Loucy (cell line): ENCODE results near the gene NRXN3.

Experiments
- EZH2phosphoT487 ChIP-seq: fragments of 200-600 bp; IDR thresholded peaks from 2 replicates; pipeline ENCODE4 v1.6.1; 2018; ENCODE audit warnings: antibody characterized with exemption, mild to moderate bottlenecking, moderate library complexity, borderline replicate concordance
- TF ChIP-seq, protein P1 (sequence below): fragments of 200-600 bp; sonication (generic); conservative IDR thresholded peaks from 2 replicates; pipeline ENCODE4 v1.5.1; 2014; ENCODE audit warnings: mild to moderate bottlenecking, antibody characterized with exemption, low read length

DNA sequence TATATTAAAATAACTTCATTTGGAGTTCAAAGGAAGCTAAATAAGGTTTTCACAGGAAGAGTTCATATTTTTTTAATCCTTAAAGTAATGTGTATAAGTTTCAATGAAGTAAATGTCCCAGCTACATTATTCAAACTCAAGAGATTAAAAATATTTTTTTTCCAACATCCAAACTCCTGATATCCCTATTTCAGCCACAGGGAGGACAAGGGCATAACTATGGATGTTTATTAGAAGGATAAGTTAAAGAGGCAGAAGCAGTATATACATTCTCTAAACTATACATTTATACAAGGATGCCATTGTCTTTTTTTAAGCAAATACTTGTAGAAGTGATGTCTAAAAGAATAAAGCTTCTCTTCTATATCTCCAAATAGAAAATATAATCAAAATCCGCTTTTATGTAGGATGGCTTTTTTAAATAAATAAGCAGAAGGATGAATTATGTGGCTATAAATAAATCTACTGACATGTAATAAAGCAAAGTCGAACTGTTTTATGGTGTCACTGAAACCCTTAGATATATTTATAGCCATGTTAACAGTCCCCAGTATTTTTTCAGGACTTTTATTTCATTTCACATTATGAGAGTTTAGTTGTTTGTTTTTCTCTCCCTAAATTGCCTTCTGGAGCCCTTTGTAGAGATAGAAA is 1104.6 kb downstream of the NRXN3 start:
- TF ChIP-seq, protein P1, sequence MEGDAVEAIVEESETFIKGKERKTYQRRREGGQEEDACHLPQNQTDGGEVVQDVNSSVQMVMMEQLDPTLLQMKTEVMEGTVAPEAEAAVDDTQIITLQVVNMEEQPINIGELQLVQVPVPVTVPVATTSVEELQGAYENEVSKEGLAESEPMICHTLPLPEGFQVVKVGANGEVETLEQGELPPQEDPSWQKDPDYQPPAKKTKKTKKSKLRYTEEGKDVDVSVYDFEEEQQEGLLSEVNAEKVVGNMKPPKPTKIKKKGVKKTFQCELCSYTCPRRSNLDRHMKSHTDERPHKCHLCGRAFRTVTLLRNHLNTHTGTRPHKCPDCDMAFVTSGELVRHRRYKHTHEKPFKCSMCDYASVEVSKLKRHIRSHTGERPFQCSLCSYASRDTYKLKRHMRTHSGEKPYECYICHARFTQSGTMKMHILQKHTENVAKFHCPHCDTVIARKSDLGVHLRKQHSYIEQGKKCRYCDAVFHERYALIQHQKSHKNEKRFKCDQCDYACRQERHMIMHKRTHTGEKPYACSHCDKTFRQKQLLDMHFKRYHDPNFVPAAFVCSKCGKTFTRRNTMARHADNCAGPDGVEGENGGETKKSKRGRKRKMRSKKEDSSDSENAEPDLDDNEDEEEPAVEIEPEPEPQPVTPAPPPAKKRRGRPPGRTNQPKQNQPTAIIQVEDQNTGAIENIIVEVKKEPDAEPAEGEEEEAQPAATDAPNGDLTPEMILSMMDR, result no peak
- no peak for TF ChIP-seq EZH2phosphoT487
